ENCODE measurements around the gene ARL8B. TPM values are rescaled to one million over a fixed set of nuclear protein-coding genes. Genes with fewer than 3 reads are reported as not detected.

The ARL8B gene
- polyA plus RNA-seq, 1 experiment, result 47.0 TPM

- peak; percentile 80 for DNase-seq (ENCODE audit: low read depth, low spot score)
- Histone ChIP-seq H3K4me3 (ENCODE audit: low read depth, low read length) (peak within 1 kb of the TSS; percentile 88), H3K27me3 (ENCODE audit: control insufficient read depth, insufficient read depth, low read length) (no peaks in the 10 kb centered on the region), H3K27ac (ENCODE audit: low read depth, low read length) (peak within 1 kb of the TSS; percentile 80), H3K9me3 (ENCODE audit: control insufficient read depth, insufficient read depth, low read length) (no peaks in the 10 kb centered on the region)
- POLR2A ChIA-PET, result interaction anchor here (0.7 to 1.9 kb wide), 3 partner anchors 9 to 65 kb away, joined by 3 to 5 read pairs (median 3); no protein-coding TSS in a partner anchor
- CTCF ChIA-PET, result interaction anchor here (0.7 to 1.4 kb wide), 3 partner anchors 9 to 130 kb away, joined by 3 to 5 read pairs (median 3); partner anchors contain the start of gene ARL8B
- TF ChIP-seq CTCF (IDR thresholded peaks at IDR 0.05; ENCODE audit: low read depth, low read length), result no peak
Measured at GRCh38 chr3:5187156-5187919, 65.2 kb downstream of the ARL8B start, which contains the start of gene EDEM1. Gene EDEM1, plus strand, starts transcription at chr3:5187707. Its CDS starts 99 bp downstream, at chr3:5187806.

- Histone ChIP-seq H3K27me3 (ENCODE audit: control insufficient read depth, insufficient read depth, low read length) (no peaks in the 10 kb centered on the region), H3K4me3 (ENCODE audit: low read depth, low read length) (peak overlapping the region; percentile 88), H3K27ac (ENCODE audit: low read depth, low read length) (peak overlapping the region; percentile 80), H3K9me3 (ENCODE audit: control insufficient read depth, insufficient read depth, low read length) (no peaks in the 10 kb centered on the region)
- no peak for DNase-seq (ENCODE audit: low read depth, low spot score)
- ChIA-PET CTCF (interaction anchor here (0.5 to 1.6 kb wide), 3 partner anchors 66 to 897 kb away, joined by 3 to 5 read pairs (median 5); partner anchors contain the start of gene ARL8B), POLR2A (interaction anchor here (1.3 to 1.9 kb wide), 2 partner anchors 9 to 30 kb away, joined by 3 to 5 read pairs; no protein-coding TSS in a partner anchor)
- no peak for TF ChIP-seq CTCF (IDR thresholded peaks at IDR 0.05; ENCODE audit: low read depth, low read length)
Measured at GRCh38 chr3:5187920-5188418, 65.9 kb downstream of the ARL8B start.

GRCh38 chr3:5188419-5189221 lies 66.5 kb downstream of the ARL8B start:
- H3K27me3 ChIP-seq (ENCODE audit: control insufficient read depth, insufficient read depth, low read length), result no peaks in the 10 kb centered on the region
- no peak for TF ChIP-seq CTCF (IDR thresholded peaks at IDR 0.05; ENCODE audit: low read depth, low read length)
- DNase-seq (ENCODE audit: low read depth, low spot score), result no peak
- CTCF ChIA-PET, result interaction anchor here (0.5 to 1.6 kb wide), 3 partner anchors 66 to 898 kb away, joined by 3 to 5 read pairs (median 5); partner anchors contain the start of gene ARL8B
- no peaks in the 10 kb centered on the region for H3K9me3 ChIP-seq (ENCODE audit: control insufficient read depth, insufficient read depth, low read length)
- peak overlapping the region; percentile 54 for H3K27ac ChIP-seq (ENCODE audit: low read depth, low read length)
- POLR2A ChIA-PET, result interaction anchor here (1.3 to 1.9 kb wide), 2 partner anchors 8 to 30 kb away, joined by 3 to 5 read pairs; no protein-coding TSS in a partner anchor
- H3K4me3 ChIP-seq (ENCODE audit: low read depth, low read length), result peak overlapping the region; percentile 88

GRCh38 chr3:5190147-5190791 lies 68.2 kb downstream of the ARL8B start:
- no peak for TF ChIP-seq CTCF (IDR thresholded peaks at IDR 0.05; ENCODE audit: low read depth, low read length)
- POLR2A ChIA-PET, result no interaction called here
- Histone ChIP-seq H3K27ac (ENCODE audit: low read depth, low read length) (no peak overlapping the region), H3K27me3 (ENCODE audit: control insufficient read depth, insufficient read depth, low read length) (no peaks in the 10 kb centered on the region), H3K4me3 (ENCODE audit: low read depth, low read length) (peak overlapping the region; percentile 10; the same call in 1 of the 2 replicates), H3K9me3 (ENCODE audit: control insufficient read depth, insufficient read depth, low read length) (no peaks in the 10 kb centered on the region)
- no peak for DNase-seq (ENCODE audit: low read depth, low spot score)
- CTCF ChIA-PET, result no interaction called here
